MG63 (cell line): ENCODE measurements around the gene NDST3. TPM values are rescaled to one million over a fixed set of nuclear protein-coding genes. Genes with fewer than 3 reads are reported as not detected.

Experiments
- DNase-seq: peaks from one replicate; pipeline ENCODE4 v3.0.0-alpha.2; 2020
- H3K27me3 ChIP-seq: fragments of 250-450 bp; sonication (Bioruptor Pico); 2 replicates; pipeline ENCODE4 v1.5.1; 2020; ENCODE audit warnings: mild to moderate bottlenecking, moderate library complexity
- H3K36me3 ChIP-seq: fragments of 250-450 bp; sonication (Bioruptor Pico); 2 replicates; pipeline ENCODE4 v1.5.1; 2020; ENCODE audit warnings: mild to moderate bottlenecking, moderate library complexity
- H3K4me3 ChIP-seq: fragments of 250-450 bp; sonication (Bioruptor Pico); 2 replicates; pipeline ENCODE4 v1.5.1; 2020; ENCODE audit warnings: mild to moderate bottlenecking, moderate library complexity
- H3K9me3 ChIP-seq: fragments of 250-450 bp; sonication (Bioruptor Pico); 2 replicates; pipeline ENCODE4 v1.5.1; 2020; ENCODE audit warnings: mild to moderate bottlenecking, moderate library complexity
- total RNA-seq: library from RNA; depleted of rRNA; stranded (reverse); fragments of >200 nt; shearing (Covaris generic); gene quantifications from 2 replicates; pipeline ENCODE4 v1.2.3, GENCODE V29; 2014; ENCODE audit warnings: low replicate concordance

NDST3 gene
- total RNA-seq, 1 experiment from 2014 or later: not detected

DNA sequence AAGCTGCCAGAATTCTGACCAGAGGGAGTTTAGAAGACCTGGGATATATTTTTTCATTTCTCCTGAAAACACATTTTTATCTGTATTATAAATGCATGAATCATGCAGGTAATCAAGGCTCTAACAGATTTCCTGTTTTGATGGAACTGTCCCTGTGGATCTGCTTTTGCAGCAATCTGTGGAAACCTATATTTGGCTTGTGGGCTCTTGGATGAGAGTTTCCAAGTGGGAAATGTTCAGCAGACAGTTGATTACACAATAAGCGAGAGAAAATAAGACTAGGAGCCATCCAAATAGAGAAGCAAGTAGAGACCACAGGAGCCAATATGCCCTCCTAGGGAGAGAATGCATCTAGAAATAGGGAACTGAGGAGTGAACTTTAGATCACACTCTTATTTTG is 105.0 kb downstream of the NDST3 start:
- no peak overlapping the region for H3K4me3 ChIP-seq
- H3K9me3 ChIP-seq: no peaks in the 10 kb centered on the region
- H3K36me3 ChIP-seq: no peaks in the 10 kb centered on the region
- H3K27me3 ChIP-seq: no peaks in the 10 kb centered on the region
- no peak for DNase-seq

DNA sequence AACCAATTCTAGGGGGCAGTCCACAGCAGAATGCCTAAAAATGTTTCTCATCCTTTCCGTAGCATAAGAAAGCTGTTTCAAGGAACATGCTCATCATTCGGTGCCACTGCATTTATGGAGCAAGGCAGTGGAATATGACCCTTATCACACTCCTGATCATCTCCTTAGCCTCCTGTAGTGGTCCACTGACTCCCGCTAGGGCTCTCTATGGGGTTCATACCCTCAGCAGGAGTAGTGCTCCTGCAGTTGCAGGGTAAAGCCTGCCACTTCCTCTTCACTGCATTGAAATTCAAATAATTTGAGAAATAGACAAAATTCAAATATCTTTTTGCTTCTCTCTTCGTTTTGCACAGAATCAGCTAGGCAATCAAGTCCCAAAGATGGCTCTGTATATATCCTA is 107.0 kb downstream of the NDST3 start:
- DNase-seq: no peak
- H3K27me3 ChIP-seq: no peaks in the 10 kb centered on the region
- H3K4me3 ChIP-seq: no peak overlapping the region
- no peaks in the 10 kb centered on the region for H3K36me3 ChIP-seq
- no peaks in the 10 kb centered on the region for H3K9me3 ChIP-seq

- no peak overlapping the region for H3K4me3 ChIP-seq
- no peaks in the 10 kb centered on the region for H3K9me3 ChIP-seq
- H3K27me3 ChIP-seq: no peaks in the 10 kb centered on the region
- no peaks in the 10 kb centered on the region for H3K36me3 ChIP-seq
- no peak for DNase-seq
These were observed 120.4 kb downstream of the NDST3 start for GRCh38 chr4:118154649-118155048.

- Histone ChIP-seq H3K36me3 (no peaks in the 10 kb centered on the region), H3K4me3 (no peak overlapping the region), H3K27me3 (no peaks in the 10 kb centered on the region), H3K9me3 (no peaks in the 10 kb centered on the region)
- no peak for DNase-seq
These were observed 121.2 kb downstream of the NDST3 start for GRCh38 chr4:118155516-118155915.

DNA sequence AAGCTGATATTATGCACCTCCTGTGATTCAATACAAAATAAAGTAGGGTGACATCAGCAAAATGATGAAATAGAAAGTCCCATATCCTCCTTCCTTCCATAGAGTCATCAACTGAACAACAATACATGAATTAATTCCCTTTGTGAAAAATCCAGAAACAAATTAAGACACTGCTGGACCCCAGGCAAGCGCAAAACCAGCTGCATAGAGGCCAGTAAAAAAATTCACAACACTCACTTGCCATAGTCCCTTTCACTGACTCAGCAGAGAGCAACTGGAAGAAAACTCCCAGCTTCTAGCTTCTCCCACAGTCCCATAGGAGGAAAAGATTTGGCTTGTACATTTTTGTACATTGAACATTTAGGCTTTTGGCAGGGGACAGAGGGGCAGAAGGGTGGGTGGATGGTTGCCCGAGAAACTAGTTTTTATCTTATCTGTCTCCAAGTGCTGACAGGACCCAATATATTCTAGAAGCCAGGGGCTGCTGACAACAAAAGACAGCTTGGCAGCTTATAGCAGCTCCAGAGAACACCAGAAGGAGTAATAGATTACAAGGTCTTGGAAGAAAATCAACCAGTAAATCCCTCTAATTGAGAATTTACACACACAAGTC is 124.6 kb downstream of the NDST3 start:
- Histone ChIP-seq H3K27me3 (no peaks in the 10 kb centered on the region), H3K36me3 (no peaks in the 10 kb centered on the region), H3K9me3 (no peaks in the 10 kb centered on the region), H3K4me3 (no peak overlapping the region)
- DNase-seq: no peak

DNA sequence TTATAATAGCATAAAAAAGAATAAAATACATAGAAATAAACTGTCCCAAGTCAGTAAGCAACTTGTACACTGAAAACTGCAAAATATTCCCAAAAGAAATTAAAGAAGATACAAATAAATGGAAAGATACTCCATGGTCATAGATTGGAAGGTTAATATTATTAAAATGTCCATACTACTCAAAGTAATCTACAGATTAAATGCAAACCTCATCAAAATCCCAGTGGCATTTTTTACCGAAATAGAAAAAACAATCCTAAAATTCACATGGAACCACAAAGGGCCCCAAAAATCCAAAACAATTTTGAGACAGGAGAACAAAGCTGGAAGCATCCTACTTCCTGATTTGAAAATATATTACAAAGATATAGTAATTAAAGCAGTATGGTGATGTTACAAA is 133.0 kb downstream of the NDST3 start:
- peaks cover 2% of the 10 kb centered on the region; the same call in 1 of the 2 replicates for H3K9me3 ChIP-seq
- H3K27me3 ChIP-seq: no peaks in the 10 kb centered on the region
- H3K4me3 ChIP-seq: no peak overlapping the region
- no peaks in the 10 kb centered on the region for H3K36me3 ChIP-seq
- no peak for DNase-seq

- no peaks in the 10 kb centered on the region for H3K36me3 ChIP-seq
- no peak for DNase-seq
- no peaks in the 10 kb centered on the region for H3K27me3 ChIP-seq
- H3K4me3 ChIP-seq: no peak overlapping the region
- peaks cover 2% of the 10 kb centered on the region; the same call in 1 of the 2 replicates for H3K9me3 ChIP-seq
These were observed 137.1 kb downstream of the NDST3 start for GRCh38 chr4:118171381-118171780.

DNA sequence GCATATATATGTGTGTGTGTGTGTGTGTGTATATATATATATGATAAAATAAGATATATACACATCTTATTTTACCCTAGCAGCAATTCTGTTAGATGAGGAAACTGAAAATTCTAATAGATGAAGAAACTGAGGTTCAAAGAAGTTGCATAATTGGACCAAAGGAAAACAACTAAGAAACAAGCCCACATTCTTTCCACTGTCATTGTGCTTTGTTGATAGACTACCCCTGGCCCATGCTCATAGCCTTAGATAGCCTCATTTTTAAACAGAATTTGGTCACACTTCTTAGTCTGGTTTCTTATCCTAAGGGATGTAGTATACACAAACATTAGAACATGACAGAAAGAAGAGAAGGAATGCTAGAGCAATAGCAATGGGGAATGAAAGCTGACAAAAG is 138.8 kb downstream of the NDST3 start:
- Histone ChIP-seq H3K36me3 (no peaks in the 10 kb centered on the region), H3K27me3 (no peaks in the 10 kb centered on the region), H3K4me3 (no peak overlapping the region), H3K9me3 (no peaks in the 10 kb centered on the region)
- DNase-seq: no peak

DNA sequence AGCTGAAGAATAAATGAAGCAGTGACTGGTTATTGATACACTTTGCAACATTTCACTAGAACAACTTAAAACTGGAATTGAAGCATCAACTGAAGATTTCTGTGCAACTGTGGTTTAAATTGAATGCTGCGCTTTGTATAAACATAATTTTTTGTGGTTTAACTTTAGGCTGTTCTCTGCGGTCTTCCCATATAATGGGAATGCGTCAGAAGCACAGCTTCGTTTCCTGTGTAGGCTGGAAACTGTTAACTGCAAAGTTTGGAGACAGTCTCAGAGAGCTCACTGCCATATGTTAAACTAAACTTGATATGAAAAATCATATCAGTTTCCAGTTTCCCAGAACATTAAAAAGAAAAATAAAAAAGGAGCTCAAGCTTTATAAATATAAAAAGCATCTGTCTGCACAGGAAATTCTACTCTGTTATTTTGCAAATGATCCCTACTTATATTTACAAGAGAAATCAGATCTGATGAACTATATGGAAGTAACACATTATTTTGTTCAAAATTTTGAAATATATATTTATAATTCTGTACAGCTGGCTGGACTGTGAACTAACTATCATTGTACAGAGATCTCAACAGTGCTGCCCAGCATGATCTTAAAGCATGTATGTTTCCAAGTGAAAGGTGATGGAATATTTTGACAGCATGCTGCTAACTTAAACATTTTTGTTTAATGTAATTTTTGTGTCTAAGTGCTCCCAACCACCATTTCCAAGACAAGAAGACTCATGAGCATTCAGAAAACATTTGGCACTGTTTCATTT is 139.9 kb downstream of the NDST3 start:
- no peaks in the 10 kb centered on the region for H3K9me3 ChIP-seq
- no peaks in the 10 kb centered on the region for H3K27me3 ChIP-seq
- no peaks in the 10 kb centered on the region for H3K36me3 ChIP-seq
- no peak overlapping the region for H3K4me3 ChIP-seq
- peak; percentile 38 for DNase-seq

GRCh38 chr4:118175506-118175905 is 141.2 kb downstream of the NDST3 start:
- H3K9me3 ChIP-seq: no peaks in the 10 kb centered on the region
- H3K27me3 ChIP-seq: no peaks in the 10 kb centered on the region
- no peak for DNase-seq
- H3K36me3 ChIP-seq: no peaks in the 10 kb centered on the region
- no peak overlapping the region for H3K4me3 ChIP-seq

DNA sequence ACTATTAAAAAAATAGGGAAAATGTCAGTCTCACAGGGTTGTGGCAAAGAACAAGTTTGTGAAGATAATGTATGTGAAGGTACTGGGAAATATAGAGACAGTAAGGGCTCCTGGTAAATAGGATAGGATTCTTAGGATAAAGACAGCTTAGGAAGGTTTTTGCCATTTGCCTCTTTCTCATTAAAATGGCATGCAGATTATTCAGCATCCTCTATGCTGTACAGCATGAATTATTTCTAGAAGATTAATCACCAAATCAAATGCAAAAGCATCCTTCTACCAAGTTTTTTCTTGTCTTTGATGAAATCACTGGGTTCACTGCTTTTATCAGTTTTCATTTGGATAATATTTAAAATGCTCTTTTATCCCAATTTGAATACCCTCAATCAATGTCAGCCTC is 142.8 kb downstream of the NDST3 start:
- no peak overlapping the region for H3K4me3 ChIP-seq
- DNase-seq: no peak
- no peaks in the 10 kb centered on the region for H3K27me3 ChIP-seq
- H3K36me3 ChIP-seq: no peaks in the 10 kb centered on the region
- no peaks in the 10 kb centered on the region for H3K9me3 ChIP-seq

- Histone ChIP-seq H3K9me3 (no peaks in the 10 kb centered on the region), H3K36me3 (no peaks in the 10 kb centered on the region), H3K27me3 (no peaks in the 10 kb centered on the region), H3K4me3 (no peak overlapping the region)
- DNase-seq: peak; percentile 66
These were observed 146.5 kb downstream of the NDST3 start for GRCh38 chr4:118180776-118181175.

DNA sequence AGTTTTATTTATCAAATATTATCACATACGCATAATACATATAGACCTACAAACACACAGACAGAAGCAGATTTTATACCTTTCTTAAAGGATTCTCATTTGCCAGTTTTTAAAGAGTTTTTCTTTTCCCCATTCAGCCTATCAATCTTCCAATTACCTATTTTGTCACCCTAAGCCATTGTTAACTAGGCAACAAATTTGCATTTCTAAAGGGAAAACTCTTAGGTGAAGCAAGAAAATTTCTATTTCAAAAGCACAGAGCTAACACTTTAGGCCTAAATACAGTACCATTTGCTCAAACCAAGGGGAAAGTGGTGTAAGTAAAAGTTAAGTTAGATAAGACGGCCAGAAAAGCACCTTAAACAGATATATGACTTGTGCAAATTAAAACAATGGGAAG is 156.6 kb downstream of the NDST3 start:
- no peak overlapping the region for H3K4me3 ChIP-seq
- no peaks in the 10 kb centered on the region for H3K27me3 ChIP-seq
- DNase-seq: no peak
- no peaks in the 10 kb centered on the region for H3K36me3 ChIP-seq
- no peaks in the 10 kb centered on the region for H3K9me3 ChIP-seq

DNA sequence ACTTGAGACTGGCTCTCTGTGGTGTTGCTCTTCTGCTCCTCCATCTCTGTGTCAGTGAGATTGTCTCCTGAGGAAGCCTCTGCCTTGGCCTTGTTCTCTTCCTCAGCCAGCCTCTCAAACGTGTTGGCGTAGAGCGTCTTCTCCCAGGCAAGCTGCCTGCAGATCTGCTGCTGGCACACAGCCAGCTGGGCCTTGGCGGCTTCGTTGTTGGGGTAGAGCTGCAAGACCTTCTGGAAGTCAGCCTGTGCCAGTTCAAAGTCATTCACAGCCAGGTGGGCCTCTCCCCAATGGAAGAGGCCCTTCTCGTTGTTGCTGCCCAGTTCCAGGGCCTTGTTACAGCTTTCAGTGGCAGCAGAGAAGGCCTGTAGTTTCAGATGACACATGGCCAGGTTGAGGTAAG is 159.1 kb downstream of the NDST3 start:
- Histone ChIP-seq H3K36me3 (no peaks in the 10 kb centered on the region), H3K9me3 (no peaks in the 10 kb centered on the region), H3K4me3 (no peak overlapping the region), H3K27me3 (no peaks in the 10 kb centered on the region)
- DNase-seq: no peak

- Histone ChIP-seq H3K4me3 (no peak overlapping the region), H3K36me3 (peaks cover 12% of the 10 kb centered on the region), H3K9me3 (0 out of 2 replicates have a peak, but pooled peaks cover 9% of the 10 kb centered on the region), H3K27me3 (no peaks in the 10 kb centered on the region)
- DNase-seq: no peak
These were observed 172.3 kb downstream of the NDST3 start for GRCh38 chr4:118206627-118207026.

DNA sequence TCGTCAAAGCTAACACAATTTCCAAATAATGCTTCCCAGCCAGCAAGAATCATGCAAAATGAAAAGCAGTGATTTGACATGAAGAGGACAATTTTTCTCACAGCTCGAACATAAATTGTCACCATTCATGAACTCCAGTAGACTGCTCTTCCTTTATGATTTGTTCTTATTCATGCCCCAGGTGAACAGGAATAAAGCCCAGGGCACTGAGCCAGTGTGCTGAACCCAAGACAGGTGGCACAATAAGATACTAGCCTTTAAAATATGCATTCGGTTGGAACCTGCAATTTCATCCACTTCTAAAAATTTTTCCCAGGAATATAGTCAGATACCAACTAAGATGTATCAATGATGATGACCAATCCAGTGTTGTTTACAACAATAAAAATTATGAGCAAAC is 178.8 kb downstream of the NDST3 start:
- Histone ChIP-seq H3K9me3 (no peaks in the 10 kb centered on the region), H3K4me3 (no peak overlapping the region), H3K27me3 (no peaks in the 10 kb centered on the region), H3K36me3 (no peaks in the 10 kb centered on the region)
- DNase-seq: no peak

- Histone ChIP-seq H3K36me3 (no peaks in the 10 kb centered on the region), H3K4me3 (no peak overlapping the region), H3K9me3 (no peaks in the 10 kb centered on the region), H3K27me3 (no peaks in the 10 kb centered on the region)
- DNase-seq: no peak
These were observed 181.5 kb downstream of the NDST3 start for GRCh38 chr4:118215826-118216225.

DNA sequence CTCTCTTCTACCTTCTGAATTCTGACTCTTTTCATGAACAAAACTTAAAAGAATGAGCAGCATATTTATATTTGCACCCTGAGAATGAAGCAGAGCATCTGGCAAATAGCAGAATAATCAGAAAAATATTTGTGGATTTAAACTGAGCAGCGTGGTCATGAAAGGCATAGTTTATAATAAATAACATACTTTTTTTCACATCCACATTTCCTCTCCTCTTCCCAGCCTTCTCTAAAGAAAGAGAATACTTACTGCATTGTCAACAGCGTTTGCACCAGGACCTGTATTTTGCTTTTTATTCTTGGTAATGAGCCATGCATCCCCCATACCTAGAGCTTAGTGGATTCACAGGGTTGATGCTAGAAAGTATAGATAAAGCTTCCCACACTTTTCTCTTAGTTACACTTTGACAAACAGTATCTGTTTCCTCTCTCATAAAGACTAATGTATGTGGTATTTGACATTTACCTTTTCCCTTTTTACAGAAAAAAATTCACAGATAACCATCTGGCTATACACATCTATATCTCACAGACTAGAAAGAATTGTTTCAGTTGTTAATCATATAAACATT is 187.0 kb downstream of the NDST3 start:
- Histone ChIP-seq H3K27me3 (no peaks in the 10 kb centered on the region), H3K36me3 (no peaks in the 10 kb centered on the region), H3K4me3 (no peak overlapping the region), H3K9me3 (no peaks in the 10 kb centered on the region)
- no peak for DNase-seq
